Measurements from ENCODE around the gene ETFBKMT. TPM values are rescaled to one million over a fixed set of nuclear protein-coding genes. Genes with fewer than 3 reads are reported as not detected.

Gene ETFBKMT
- total RNA-seq, 1 donor from 2014 or later = 2.2 TPM

GRCh38 chr12:31722580-31722979 is 63.1 kb downstream of the ETFBKMT start:
- H3K36me3 ChIP-seq (ENCODE audit: insufficient read depth, low read length) = no peaks in the 10 kb centered on the region
- H3K4me2 ChIP-seq (ENCODE audit: low read length) = no peak overlapping the region
- H3K4me1 Mint-ChIP-seq (ENCODE audit: low read depth, unreplicated experiment) = no peaks in the 10 kb centered on the region
- no peaks in the 10 kb centered on the region for H4K20me1 ChIP-seq (ENCODE audit: insufficient read depth, low read length)
- TF ChIP-seq CTCF (IDR thresholded peaks at IDR 0.05; ENCODE audit: insufficient read depth, low read depth, low read length) = no peak
- TF ChIP-seq EZH2 (IDR thresholded peaks at IDR 0.05; ENCODE audit: insufficient read depth, low read length) = no peak
- H3K27me3 ChIP-seq (ENCODE audit: insufficient read depth, low read length) = no peaks in the 10 kb centered on the region
- no peaks in the 10 kb centered on the region for H3K27me3 Mint-ChIP-seq (ENCODE audit: low read depth, unreplicated experiment)
- H3K27ac Mint-ChIP-seq (ENCODE audit: unreplicated experiment) = no peak overlapping the region
- no peak overlapping the region for H3K4me3 Mint-ChIP-seq (ENCODE audit: unreplicated experiment)
- FAIRE-seq = no peak
- H3K27ac ChIP-seq (ENCODE audit: low read depth, low read length) = no peak overlapping the region
- H3K4me1 ChIP-seq (ENCODE audit: insufficient read depth, low read length) = no peaks in the 10 kb centered on the region
- peaks cover 2% of the 10 kb centered on the region for H3K9me3 Mint-ChIP-seq (ENCODE audit: unreplicated experiment)
- H3K4me3 ChIP-seq (ENCODE audit: insufficient read depth, low read depth, low read length) = no peak overlapping the region
- no peaks in the 10 kb centered on the region for H3K9me3 ChIP-seq (ENCODE audit: insufficient read depth, low read depth, low read length)
- peaks cover 6% of the 10 kb centered on the region for H3K36me3 Mint-ChIP-seq (ENCODE audit: low read depth, unreplicated experiment)
- no peak overlapping the region for H2AFZ ChIP-seq (ENCODE audit: low read depth, low read length)
- H3K9ac ChIP-seq (ENCODE audit: low read length) = no peak overlapping the region
- no peak for DNase-seq (ENCODE audit: low read depth)
- no peaks in the 10 kb centered on the region for H3K79me2 ChIP-seq (ENCODE audit: insufficient read depth, low read length)

Other genes starting within 250 kb of the ETFBKMT start
- 19.9 and 22.7 TPM in 2 replicates for gene DENND5B, start 68.6 kb upstream of the ETFBKMT start, total RNA-seq
- gene AMN1, start 69.3 kb downstream of the ETFBKMT start, total RNA-seq = 3.6 and 3.9 TPM in 2 replicates

All from astrocyte (in vitro differentiated cells and primary cell).